ENCODE data around the gene POLR3H. TPM values are rescaled to one million over a fixed set of nuclear protein-coding genes. Genes with fewer than 3 reads are reported as not detected.

POLR3H gene
- total and polyA plus RNA-seq, 2 donors (not counting 3 experiments of a cell fraction or from before 2014, with no cell fraction given): 31.2 to 39.4 TPM

GRCh38 chr22:41487037-41487935 lies 57.0 kb downstream of the POLR3H start:
- dilution Hi-C loops (cut with MboI; ENCODE audit: extremely low pct_ligation_motif_present, low sequenced_read_pairs) (no loop called here), intact Hi-C loops (cut with micrococcal nuclease) (no loop called here)
- FAIRE-seq (peak; percentile 21), DNase-seq (ENCODE audit: low read depth, low spot score) (no peak)
- Histone ChIP-seq H3K36me3 (ENCODE audit: control insufficient read depth in 2 of 2, extremely low read depth in 1 of 2, insufficient read depth in 2 of 2, low read length in 2 of 2) (no peaks in the 10 kb centered on the region), H3K9me1 (replicated peaks; ENCODE audit: control insufficient read depth, extremely low read depth, insufficient read depth, low read length) (no peaks in the 10 kb centered on the region), H4K20me1 (replicated peaks; ENCODE audit: control insufficient read depth, extremely low read depth, insufficient read depth, low read length) (no peaks in the 10 kb centered on the region), H3K4me2 (ENCODE audit: insufficient read depth, low read length) (no peak overlapping the region), H3K4me1 (ENCODE audit: control insufficient read depth, extremely low read depth, insufficient read depth, low read length) (no peaks in the 10 kb centered on the region), H3K9ac (replicated peaks; ENCODE audit: extremely low read depth, insufficient read depth, low read length) (no peak overlapping the region), H3K4me3 (replicated peaks in 1 of 3; ENCODE audit: insufficient read depth in 1 of 3, low read depth in 1 of 3, low read length in 3 of 3) (no peak overlapping the region), H2AFZ (ENCODE audit: low read depth, low read length) (no peak overlapping the region), H3K27ac (ENCODE audit: insufficient read depth, low read depth, low read length) (no peak overlapping the region), H3K9me3 (replicated peaks; ENCODE audit: control insufficient read depth, insufficient read depth, low read length) (no peaks in the 10 kb centered on the region), H3K27me3 (ENCODE audit: control insufficient read depth in 2 of 2, insufficient read depth in 2 of 2, low read length in 2 of 2) (no peaks in the 10 kb centered on the region), H3K79me2 (ENCODE audit: control insufficient read depth, insufficient read depth, low read length) (peaks cover 46% of the 10 kb centered on the region)
- BruUV-seq (replicated peaks): no TSS peak
- ChIA-PET CTCF (interaction anchor here (1.1 to 1.2 kb wide), 2 partner anchors 30 kb away, joined by 3 to 4 read pairs; no protein-coding TSS in a partner anchor), POLR2A (interaction anchor here (0.5 kb wide), 1 partner anchor 167 kb away, joined by 3 read pairs; no protein-coding TSS in a partner anchor)
- TF ChIP-seq EZH2 (IDR thresholded peaks at IDR 0.05; ENCODE audit: borderline replicate concordance, low read depth, low read length, severe bottlenecking) (no peak), JUN (IDR thresholded peaks at IDR 0.05; ENCODE audit: borderline replicate concordance, insufficient read depth, insufficient read length, low read depth) (no peak), MYC (IDR thresholded peaks at IDR 0.05; ENCODE audit: low read depth, low read length) (no peak), FOS (IDR thresholded peaks at IDR 0.05; ENCODE audit: borderline replicate concordance, insufficient read depth, low read length) (no peak), POLR2AphosphoS5 (IDR thresholded peaks at IDR 0.05; ENCODE audit: insufficient read depth, low read depth, low read length) (no peak), POLR2A (IDR thresholded peaks at IDR 0.05; ENCODE audit: low read depth, low read length) (no peak), GATA2 (IDR thresholded peaks at IDR 0.05; ENCODE audit: insufficient read depth, insufficient read length, low read depth, low read length) (no peak)
- TF ChIP-seq, protein P1, sequence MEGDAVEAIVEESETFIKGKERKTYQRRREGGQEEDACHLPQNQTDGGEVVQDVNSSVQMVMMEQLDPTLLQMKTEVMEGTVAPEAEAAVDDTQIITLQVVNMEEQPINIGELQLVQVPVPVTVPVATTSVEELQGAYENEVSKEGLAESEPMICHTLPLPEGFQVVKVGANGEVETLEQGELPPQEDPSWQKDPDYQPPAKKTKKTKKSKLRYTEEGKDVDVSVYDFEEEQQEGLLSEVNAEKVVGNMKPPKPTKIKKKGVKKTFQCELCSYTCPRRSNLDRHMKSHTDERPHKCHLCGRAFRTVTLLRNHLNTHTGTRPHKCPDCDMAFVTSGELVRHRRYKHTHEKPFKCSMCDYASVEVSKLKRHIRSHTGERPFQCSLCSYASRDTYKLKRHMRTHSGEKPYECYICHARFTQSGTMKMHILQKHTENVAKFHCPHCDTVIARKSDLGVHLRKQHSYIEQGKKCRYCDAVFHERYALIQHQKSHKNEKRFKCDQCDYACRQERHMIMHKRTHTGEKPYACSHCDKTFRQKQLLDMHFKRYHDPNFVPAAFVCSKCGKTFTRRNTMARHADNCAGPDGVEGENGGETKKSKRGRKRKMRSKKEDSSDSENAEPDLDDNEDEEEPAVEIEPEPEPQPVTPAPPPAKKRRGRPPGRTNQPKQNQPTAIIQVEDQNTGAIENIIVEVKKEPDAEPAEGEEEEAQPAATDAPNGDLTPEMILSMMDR (IDR thresholded peaks at IDR 0.05; ENCODE audit: extremely low read depth in 1 of 2, insufficient read depth in 1 of 2, low read depth in 1 of 2, low read length in 2 of 2): no peak
- TF ChIP-seq, protein P2, sequence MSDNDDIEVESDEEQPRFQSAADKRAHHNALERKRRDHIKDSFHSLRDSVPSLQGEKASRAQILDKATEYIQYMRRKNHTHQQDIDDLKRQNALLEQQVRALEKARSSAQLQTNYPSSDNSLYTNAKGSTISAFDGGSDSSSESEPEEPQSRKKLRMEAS (IDR thresholded peaks at IDR 0.05; ENCODE audit: insufficient read depth, insufficient read length): no peak

All from endothelial cell of umbilical vein (primary cell).